GM19043 (cell line): ENCODE data around the gene TRIM3.

Experiments
- ATAC-seq: cut with Tn5 transposase; IDR thresholded peaks from one replicate; pipeline ENCODE4 v1.9.1; 2021; ENCODE audit warnings: low read depth; ENCODE audit not compliant: unreplicated experiment

TRIM3 gene

GRCh38 chr11:6404342-6405051 lies 69.2 kb downstream of the TRIM3 start:
- no peak for ATAC-seq

- ATAC-seq = no peak
Observed at GRCh38 chr11:6403539-6403938, 70.2 kb downstream of the TRIM3 start.

- peak; percentile 97 for ATAC-seq
Observed at GRCh38 chr11:6402561-6402981, 71.2 kb downstream of the TRIM3 start.

- ATAC-seq = peak; percentile 24
Observed at GRCh38 chr11:6402061-6402470, 71.7 kb downstream of the TRIM3 start.

- ATAC-seq = no peak
Observed at GRCh38 chr11:6401464-6401863, 72.3 kb downstream of the TRIM3 start.

- ATAC-seq = no peak
Observed at GRCh38 chr11:6400431-6401345, 73.1 kb downstream of the TRIM3 start.
